HG02981 (cell line): ENCODE data around the gene B3GAT2.

ENCODE experiments used
- ATAC-seq: cut with Tn5 transposase; IDR thresholded peaks from one replicate; pipeline ENCODE4 v1.9.1; 2021; ENCODE audit warnings: mild to moderate bottlenecking, moderate library complexity; ENCODE audit not compliant: unreplicated experiment

Gene B3GAT2

GRCh38 chr6:70844301-70844700 is 112.6 kb downstream of the B3GAT2 start:
- no peak for ATAC-seq

- ATAC-seq, result no peak
These were observed 113.4 kb downstream of the B3GAT2 start for GRCh38 chr6:70843328-70843918.

GRCh38 chr6:70842541-70842940 is 114.3 kb downstream of the B3GAT2 start:
- ATAC-seq, result no peak

DNA sequence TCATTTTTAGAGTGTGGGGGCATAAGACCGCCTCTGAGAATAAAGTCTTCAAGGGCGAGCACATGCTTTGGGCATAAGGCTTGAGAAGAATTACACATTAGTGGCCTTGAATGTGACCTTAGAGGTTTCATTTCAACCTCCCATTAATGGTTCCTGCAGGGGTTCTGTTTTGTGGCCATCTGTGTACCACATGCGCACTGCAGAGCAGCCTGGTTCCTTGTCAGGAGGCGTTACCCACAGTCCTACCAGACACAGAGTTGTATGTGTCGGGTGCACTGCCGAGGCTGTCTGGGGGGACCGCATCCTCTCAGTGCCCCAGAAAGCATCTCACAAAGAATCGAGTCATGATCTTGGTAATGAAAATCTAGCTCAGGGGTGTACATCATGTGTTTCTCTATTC is 115.7 kb downstream of the B3GAT2 start:
- ATAC-seq, result no peak

DNA sequence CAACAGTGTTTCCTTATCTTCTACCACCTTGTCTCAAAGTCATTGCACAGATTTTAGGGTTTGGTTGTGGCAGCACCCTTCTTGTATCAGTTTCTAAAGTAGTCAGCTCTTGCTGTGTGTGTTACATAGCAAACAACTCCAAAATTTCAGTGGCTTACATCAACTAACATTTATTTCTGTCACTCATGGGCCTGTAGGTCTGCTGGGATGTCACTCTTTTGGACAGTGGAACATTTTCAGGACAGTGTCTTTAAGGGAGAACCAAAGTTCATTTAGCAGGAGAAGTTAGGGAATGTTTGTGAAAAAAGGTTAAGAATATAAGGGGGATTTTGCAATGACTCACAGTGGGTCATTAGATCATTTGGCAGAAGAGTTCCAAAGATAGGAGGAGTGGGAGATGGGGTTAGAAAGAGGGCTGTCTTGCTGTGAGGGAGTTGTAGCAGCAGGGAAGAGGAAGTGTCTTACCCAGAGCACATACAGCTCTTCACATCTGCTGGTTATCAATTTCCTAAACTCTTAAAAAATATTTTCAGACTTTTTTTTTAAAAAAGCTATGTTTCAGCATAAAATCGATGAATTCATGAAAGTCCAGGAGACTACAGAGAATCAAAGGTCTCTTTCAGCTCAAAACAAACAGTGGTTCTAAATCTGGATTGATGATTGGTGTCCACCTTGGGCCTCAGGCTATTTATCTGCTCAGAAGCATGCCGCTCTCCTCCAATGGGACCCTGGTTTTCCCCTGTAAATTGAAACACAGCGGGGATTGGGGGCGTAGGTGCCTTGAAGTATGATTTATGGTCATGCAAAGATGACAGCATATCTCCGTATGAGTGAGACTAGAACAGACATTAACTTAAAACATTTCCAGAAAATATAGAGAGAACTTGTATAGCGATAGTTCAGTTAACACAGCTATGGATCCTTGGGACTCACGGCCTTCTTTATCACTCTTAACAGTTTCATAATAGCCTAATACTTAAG is 117.3 kb downstream of the B3GAT2 start:
- no peak for ATAC-seq

DNA sequence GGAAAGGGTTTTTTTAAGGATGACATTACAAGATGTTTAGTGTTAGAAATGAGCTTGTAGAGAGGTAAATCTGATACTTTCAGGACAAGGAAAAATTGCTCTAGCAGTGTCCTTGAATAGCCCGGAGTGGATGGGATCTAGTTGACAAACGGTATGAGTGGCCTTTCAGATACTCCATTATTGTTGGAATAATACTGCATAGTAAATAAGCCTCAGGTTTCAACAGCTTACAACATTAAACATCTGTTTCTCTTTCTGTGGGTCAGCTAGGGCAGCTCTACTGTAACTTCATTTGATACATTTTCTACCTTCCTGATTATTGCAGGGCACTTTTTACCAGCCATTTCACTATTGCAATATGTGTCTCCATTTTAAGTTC is 118.0 kb downstream of the B3GAT2 start:
- ATAC-seq, result no peak

DNA sequence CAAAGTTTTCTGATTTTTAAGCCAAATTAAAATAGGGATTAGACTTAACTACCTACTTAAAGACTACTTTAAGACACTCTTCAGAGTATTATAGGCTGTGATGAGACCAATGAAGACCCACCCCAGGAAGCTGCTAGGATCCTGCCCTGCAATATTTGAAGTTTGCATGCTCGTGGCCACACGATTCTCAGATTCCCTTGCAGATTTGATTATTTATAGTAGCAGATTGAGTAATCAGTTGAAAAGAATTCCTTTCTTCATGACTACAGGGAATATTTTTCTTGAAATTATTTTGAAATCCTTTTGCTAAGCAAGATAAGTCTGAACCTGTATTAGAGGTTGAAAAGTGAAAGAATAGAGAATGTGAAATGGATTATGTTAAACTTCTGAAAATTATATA is 122.3 kb downstream of the B3GAT2 start:
- no peak for ATAC-seq

GRCh38 chr6:70831427-70831826 is 125.4 kb downstream of the B3GAT2 start:
- no peak for ATAC-seq

DNA sequence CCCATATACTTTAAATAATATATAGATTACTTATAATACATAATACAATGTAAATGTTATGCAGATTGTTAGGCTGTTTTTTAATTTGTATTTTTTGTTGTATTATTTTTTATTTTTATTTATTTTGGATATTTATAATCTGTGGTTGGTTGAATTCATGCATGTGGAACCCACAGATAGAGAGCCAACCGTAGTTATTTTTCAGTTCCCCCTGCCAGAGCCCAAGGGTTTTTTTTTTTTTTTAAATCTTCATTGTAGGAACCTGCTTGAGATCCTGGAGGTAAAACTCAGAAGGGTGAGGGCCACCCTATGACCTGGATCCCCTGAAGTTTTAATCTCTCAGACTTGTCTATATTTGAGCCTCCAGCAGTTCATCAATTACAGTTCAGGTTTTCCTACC is 133.2 kb downstream of the B3GAT2 start:
- no peak for ATAC-seq

GRCh38 chr6:70821751-70822150 is 135.1 kb downstream of the B3GAT2 start:
- no peak for ATAC-seq

- no peak for ATAC-seq
These were observed 136.1 kb downstream of the B3GAT2 start for GRCh38 chr6:70820778-70821177.

DNA sequence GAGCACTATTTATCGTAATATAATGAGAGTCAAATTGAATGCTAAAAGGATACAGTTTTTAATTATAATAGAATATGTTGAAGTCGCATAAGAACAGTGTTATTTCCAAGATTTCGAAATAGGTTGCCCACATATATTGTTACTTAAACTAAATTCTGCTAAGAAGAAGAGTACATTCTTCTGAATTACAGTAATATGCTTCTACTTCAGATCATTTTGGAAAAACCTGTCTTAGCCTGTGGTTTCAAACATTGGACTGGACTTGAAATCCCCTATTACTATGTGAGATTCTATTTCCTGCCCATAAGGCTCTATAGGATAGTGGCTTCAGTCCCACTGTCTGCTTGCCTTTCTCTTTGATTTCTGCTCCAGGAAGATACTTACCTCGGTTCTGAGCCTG is 137.2 kb downstream of the B3GAT2 start:
- ATAC-seq, result no peak

GRCh38 chr6:70813885-70814284 is 143.0 kb downstream of the B3GAT2 start:
- no peak for ATAC-seq

DNA sequence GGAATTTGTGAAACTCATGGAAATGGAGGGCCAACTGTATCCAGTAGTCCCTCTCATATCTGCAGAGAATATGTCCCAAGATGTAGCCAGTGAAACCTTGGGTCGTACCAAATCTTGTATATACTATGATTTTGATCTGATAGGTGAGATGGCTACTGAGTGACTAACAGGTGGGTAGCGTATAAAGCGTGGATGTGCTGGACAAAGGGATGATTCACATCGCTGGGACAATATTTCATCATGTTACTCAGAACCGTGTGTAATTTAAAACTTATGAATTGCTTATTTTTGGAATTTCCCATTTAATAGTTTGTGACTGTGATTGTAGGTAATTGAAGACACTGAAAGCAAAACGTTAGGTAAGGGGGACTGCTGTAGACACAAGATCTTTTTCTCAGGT is 145.1 kb downstream of the B3GAT2 start:
- ATAC-seq, result no peak
